ENCODE data around the gene MTO1.

- TF ChIP-seq CTCF (IDR thresholded peaks at IDR 0.05; ENCODE audit: poor library complexity) = no peak
- TF ChIP-seq EZH2 (IDR thresholded peaks at IDR 0.05; ENCODE audit: borderline replicate concordance) = no peak
Observed at GRCh38 chr6:73508776-73509175, 47.2 kb downstream of the MTO1 start.

All from hepatocyte (in vitro differentiated cells).